HCT116 (cell line): ENCODE measurements around the gene TMEM89.

Experiments used
- CEBPB ChIP-seq: IDR thresholded peaks from 2 replicates; pipeline ENCODE4 v1.6.1; 2012; ENCODE audit warnings: low read depth
- ELF1 ChIP-seq: IDR thresholded peaks from 2 replicates; pipeline ENCODE4 v1.6.1; 2012; ENCODE audit warnings: low read depth, borderline replicate concordance
- EZH2 ChIP-seq: fragments of 200-600 bp; sonication (generic); IDR thresholded peaks from 2 replicates; pipeline ENCODE4 v1.6.1; 2017; ENCODE audit warnings: antibody characterized with exemption, mixed run types
- EZH2phosphoT487 ChIP-seq: fragments of 200-600 bp; IDR thresholded peaks from 2 replicates; pipeline ENCODE4 v1.6.1; 2018; ENCODE audit warnings: antibody characterized with exemption, borderline replicate concordance
- JUND ChIP-seq: IDR thresholded peaks from 2 replicates; pipeline ENCODE4 v1.6.1; 2012
- POLR2A ChIP-seq: IDR thresholded peaks from 2 replicates; pipeline ENCODE4 v1.7.0; 2011; ENCODE audit warnings: borderline replicate concordance; ENCODE audit not compliant: insufficient read depth, insufficient read length; ENCODE audit errors: extremely low read depth
- POLR2AphosphoS5 ChIP-seq: IDR thresholded peaks from 2 replicates; pipeline ENCODE4 v1.6.1; 2011; ENCODE audit warnings: mild to moderate bottlenecking, low read depth, low read length, moderate library complexity
- SIN3A ChIP-seq: IDR thresholded peaks from 2 replicates; pipeline ENCODE4 v1.6.1; 2012; ENCODE audit warnings: low read depth
- YY1 ChIP-seq: IDR thresholded peaks from 2 replicates; pipeline ENCODE4 v1.6.1; 2011; ENCODE audit warnings: low read length, low read depth, moderate library complexity, mild to moderate bottlenecking; ENCODE audit not compliant: insufficient replicate concordance; ENCODE audit errors: extremely low read depth
- ZFX ChIP-seq: fragments of 450-650 bp; IDR thresholded peaks from 2 replicates; pipeline ENCODE4 v1.6.1; 2017
- ZNF274 ChIP-seq: fragments of 200-500 bp; sonication (Bioruptor generic); IDR thresholded peaks from 2 replicates; pipeline ENCODE4 v1.6.1; 2014; ENCODE audit warnings: mild to moderate bottlenecking, low read depth, low read length, inconsistent platforms
- TF ChIP-seq, protein P1 (sequence below), 3 experiments: fragments of 200-600 bp in 1 of 3; sonication (generic) in 1 of 3; IDR thresholded peaks in 2 of 3; conservative IDR thresholded peaks in 1 of 3; 2 replicates each; pipeline ENCODE4 v1.5.1; 2012 to 2017; ENCODE audit warnings: low read depth in 2 of 3, low read length in 2 of 3, antibody characterized with exemption in 1 of 3, borderline replicate concordance in 1 of 3, control low read depth in 1 of 3, mild to moderate bottlenecking in 1 of 3, mixed read lengths in 1 of 3, mixed run types in 1 of 3, moderate library complexity in 1 of 3; ENCODE audit not compliant: insufficient read depth in 1 of 3
- TF ChIP-seq, protein P2 (sequence below): IDR thresholded peaks from 2 replicates; pipeline ENCODE4 v1.6.1; 2011; ENCODE audit warnings: mild to moderate bottlenecking, low read length, moderate library complexity; ENCODE audit not compliant: insufficient replicate concordance; ENCODE audit errors: extremely low read depth
- TF ChIP-seq, protein P3 (sequence below): IDR thresholded peaks from 2 replicates; pipeline ENCODE4 v1.6.1; 2012

DNA sequence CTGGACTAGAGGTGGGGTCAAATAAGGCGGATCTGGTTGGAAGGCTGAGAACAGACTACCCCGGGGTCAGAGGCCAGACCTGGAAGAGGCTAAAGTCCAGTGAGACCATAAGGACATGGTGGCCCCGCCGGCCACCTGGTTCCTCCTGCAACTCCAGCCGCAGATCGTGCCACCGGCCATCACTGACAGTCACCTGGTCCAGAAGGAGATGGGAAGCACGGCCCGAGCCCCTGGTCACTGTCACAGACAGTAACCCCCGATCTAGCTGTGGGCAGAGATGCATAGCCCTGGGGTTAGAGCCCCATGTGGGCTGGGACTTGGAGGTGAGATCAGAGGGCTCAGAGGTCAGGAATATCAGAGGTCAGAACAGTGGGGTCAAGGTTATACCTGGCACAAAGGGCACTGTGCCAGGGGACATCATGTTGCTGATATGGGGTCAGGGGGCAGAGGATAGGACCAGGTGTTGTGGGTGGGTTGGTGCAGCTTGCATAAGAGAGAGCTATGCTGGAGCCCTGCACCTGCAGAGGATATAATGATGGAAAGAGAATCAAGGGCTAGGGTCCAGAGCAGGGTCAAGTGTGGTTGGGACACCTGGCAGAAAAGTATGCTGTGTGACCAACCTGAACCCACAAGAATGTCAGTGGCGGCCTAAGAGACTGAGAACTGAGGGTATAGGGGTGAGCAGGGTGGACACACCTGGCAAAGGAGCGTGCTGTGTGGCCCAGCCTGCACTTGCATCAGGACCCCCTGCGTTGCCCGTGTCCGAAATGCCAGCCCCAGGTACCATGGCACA is 31.6 kb upstream of the TMEM89 start:
- TF ChIP-seq, protein P1, sequence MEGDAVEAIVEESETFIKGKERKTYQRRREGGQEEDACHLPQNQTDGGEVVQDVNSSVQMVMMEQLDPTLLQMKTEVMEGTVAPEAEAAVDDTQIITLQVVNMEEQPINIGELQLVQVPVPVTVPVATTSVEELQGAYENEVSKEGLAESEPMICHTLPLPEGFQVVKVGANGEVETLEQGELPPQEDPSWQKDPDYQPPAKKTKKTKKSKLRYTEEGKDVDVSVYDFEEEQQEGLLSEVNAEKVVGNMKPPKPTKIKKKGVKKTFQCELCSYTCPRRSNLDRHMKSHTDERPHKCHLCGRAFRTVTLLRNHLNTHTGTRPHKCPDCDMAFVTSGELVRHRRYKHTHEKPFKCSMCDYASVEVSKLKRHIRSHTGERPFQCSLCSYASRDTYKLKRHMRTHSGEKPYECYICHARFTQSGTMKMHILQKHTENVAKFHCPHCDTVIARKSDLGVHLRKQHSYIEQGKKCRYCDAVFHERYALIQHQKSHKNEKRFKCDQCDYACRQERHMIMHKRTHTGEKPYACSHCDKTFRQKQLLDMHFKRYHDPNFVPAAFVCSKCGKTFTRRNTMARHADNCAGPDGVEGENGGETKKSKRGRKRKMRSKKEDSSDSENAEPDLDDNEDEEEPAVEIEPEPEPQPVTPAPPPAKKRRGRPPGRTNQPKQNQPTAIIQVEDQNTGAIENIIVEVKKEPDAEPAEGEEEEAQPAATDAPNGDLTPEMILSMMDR (IDR thresholded peaks at IDR 0.05 in 2 of 3, conservative IDR thresholded peaks at IDR 0.05 in 1 of 3; ENCODE audit: borderline replicate concordance in 1 of 3, insufficient read depth in 1 of 3, low read depth in 2 of 3, low read length in 2 of 3) = no peak
- TF ChIP-seq SIN3A (no peak), POLR2A (no peak), EZH2 (no peak), EZH2phosphoT487 (no peak), JUND (no peak), ZNF274 (no peak), CEBPB (no peak), ZFX (no peak), POLR2AphosphoS5 (no peak), YY1 (no peak), ELF1 (no peak)
- TF ChIP-seq, protein P2, sequence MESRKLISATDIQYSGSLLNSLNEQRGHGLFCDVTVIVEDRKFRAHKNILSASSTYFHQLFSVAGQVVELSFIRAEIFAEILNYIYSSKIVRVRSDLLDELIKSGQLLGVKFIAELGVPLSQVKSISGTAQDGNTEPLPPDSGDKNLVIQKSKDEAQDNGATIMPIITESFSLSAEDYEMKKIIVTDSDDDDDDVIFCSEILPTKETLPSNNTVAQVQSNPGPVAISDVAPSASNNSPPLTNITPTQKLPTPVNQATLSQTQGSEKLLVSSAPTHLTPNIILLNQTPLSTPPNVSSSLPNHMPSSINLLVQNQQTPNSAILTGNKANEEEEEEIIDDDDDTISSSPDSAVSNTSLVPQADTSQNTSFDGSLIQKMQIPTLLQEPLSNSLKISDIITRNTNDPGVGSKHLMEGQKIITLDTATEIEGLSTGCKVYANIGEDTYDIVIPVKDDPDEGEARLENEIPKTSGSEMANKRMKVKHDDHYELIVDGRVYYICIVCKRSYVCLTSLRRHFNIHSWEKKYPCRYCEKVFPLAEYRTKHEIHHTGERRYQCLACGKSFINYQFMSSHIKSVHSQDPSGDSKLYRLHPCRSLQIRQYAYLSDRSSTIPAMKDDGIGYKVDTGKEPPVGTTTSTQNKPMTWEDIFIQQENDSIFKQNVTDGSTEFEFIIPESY = no peak
- TF ChIP-seq, protein P3, sequence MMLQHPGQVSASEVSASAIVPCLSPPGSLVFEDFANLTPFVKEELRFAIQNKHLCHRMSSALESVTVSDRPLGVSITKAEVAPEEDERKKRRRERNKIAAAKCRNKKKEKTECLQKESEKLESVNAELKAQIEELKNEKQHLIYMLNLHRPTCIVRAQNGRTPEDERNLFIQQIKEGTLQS = no peak
